Measurements from ENCODE around the gene AFP. TPM values are rescaled to one million over a fixed set of nuclear protein-coding genes. Genes with fewer than 3 reads are reported as not detected.

Gene AFP
- total RNA-seq, 2 experiments from 2014 or later = not detected

GRCh38 chr4:73448448-73449203, 12.6 kb downstream of the AFP start:
- DNase-seq = no peak
- Mint-ChIP-seq H3K27ac (no peak overlapping the region), H3K9me3 (no peaks in the 10 kb centered on the region), H3K27me3 (peaks cover 5% of the 10 kb centered on the region), H3K4me1 (no peaks in the 10 kb centered on the region), H3K36me3 (ENCODE audit: low read depth) (no peaks in the 10 kb centered on the region), H3K4me3 (no peak overlapping the region)
- ChIA-PET POLR2A (no interaction called here), CTCF (no interaction called here)

DNA sequence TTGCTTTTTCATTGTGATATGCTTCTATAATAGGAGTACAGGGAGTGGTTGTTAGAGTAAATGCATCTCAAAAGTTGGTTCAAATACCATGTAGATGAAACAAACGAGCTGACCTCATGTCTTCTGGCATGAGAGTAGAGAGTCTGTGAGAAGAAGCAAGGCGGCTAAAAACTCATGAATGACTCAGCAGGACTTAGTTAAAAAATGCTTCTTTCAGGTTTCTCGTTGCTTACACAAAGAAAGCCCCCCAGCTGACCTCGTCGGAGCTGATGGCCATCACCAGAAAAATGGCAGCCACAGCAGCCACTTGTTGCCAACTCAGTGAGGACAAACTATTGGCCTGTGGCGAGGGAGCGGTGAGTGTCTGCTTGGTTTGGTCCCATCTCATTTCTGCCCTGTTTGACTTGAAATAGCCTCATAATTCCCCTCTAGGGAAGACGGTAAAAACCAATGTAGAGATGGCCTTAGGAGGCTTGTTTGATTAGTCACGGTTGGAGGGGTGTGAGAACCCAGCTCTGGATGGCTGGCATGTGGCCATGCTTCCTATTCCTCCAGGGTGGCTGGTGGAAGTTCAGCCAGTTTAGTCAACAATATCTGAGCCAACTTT, 14.5 kb downstream of the AFP start:
- H3K4me3 Mint-ChIP-seq = no peak overlapping the region
- H3K4me1 Mint-ChIP-seq = no peaks in the 10 kb centered on the region
- no peaks in the 10 kb centered on the region for H3K9me3 Mint-ChIP-seq
- DNase-seq = no peak
- H3K27me3 Mint-ChIP-seq = peaks cover 5% of the 10 kb centered on the region
- no peak overlapping the region for H3K27ac Mint-ChIP-seq
- CTCF ChIA-PET = no interaction called here
- H3K36me3 Mint-ChIP-seq (ENCODE audit: low read depth) = no peaks in the 10 kb centered on the region
- POLR2A ChIA-PET = no interaction called here

DNA sequence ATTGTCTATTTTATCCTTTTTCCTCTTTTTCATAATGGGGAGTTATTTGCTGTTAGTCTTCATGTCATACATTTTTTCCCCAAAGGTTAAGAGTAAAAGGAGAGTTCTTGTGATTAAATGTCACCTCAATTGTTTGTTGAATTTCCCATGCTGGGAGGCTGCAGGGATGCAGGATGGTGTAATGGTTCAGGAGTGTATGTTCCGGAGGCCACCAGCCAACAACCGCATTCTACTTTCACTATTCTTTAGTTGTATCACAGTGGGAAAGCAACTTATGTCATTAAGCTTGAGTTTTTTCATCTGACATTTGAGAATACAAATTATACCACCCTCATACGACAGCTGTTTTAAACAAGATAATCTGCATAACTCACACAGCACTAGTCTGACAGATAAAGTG, 15.4 kb downstream of the AFP start:
- Mint-ChIP-seq H3K4me1 (no peaks in the 10 kb centered on the region), H3K36me3 (ENCODE audit: low read depth) (no peaks in the 10 kb centered on the region), H3K27me3 (peaks cover 5% of the 10 kb centered on the region), H3K9me3 (no peaks in the 10 kb centered on the region), H3K27ac (no peak overlapping the region), H3K4me3 (no peak overlapping the region)
- ChIA-PET CTCF (no interaction called here), POLR2A (no interaction called here)
- DNase-seq = no peak

DNA sequence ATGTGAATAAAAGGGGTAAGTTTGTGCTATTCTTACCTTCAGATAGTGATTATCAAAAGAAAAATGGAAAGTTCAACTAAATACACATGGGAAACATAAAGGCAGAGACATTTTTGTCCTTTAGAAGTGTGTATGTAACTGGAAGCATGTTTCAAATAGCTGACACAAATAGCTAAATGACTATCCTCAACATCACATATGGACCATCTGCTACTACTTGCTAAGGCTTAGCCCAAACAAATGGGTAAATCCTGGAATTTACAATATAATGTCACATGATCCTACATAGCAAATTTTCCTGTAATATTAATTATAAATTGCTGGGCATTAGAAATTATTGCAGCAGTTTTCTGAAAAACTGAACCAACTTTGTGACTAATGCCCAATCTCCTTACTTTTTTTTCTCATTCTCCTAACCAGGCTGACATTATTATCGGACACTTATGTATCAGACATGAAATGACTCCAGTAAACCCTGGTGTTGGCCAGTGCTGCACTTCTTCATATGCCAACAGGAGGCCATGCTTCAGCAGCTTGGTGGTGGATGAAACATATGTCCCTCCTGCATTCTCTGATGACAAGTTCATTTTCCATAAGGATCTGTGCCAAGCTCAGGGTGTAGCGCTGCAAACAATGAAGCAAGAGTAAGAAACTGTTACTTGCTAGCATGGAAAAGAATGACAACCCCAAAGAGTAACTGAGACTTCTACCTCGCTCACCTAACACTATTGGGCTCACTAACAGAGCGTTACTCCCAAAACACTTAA, 16.1 kb downstream of the AFP start:
- CTCF ChIA-PET = no interaction called here
- Mint-ChIP-seq H3K36me3 (ENCODE audit: low read depth) (no peaks in the 10 kb centered on the region), H3K4me3 (no peak overlapping the region), H3K27me3 (peaks cover 5% of the 10 kb centered on the region), H3K4me1 (no peaks in the 10 kb centered on the region), H3K27ac (no peak overlapping the region), H3K9me3 (no peaks in the 10 kb centered on the region)
- POLR2A ChIA-PET = no interaction called here
- DNase-seq = no peak

- Mint-ChIP-seq H3K27me3 (peaks cover 2% of the 10 kb centered on the region), H3K9me3 (no peaks in the 10 kb centered on the region), H3K4me1 (no peaks in the 10 kb centered on the region), H3K4me3 (no peak overlapping the region), H3K36me3 (ENCODE audit: low read depth) (no peaks in the 10 kb centered on the region), H3K27ac (no peak overlapping the region)
- ChIA-PET CTCF (no interaction called here), POLR2A (no interaction called here)
- DNase-seq = no peak
These were observed 17.1 kb downstream of the AFP start for GRCh38 chr4:73452953-73453700.

- H3K4me3 Mint-ChIP-seq = no peak overlapping the region
- no peak for DNase-seq
- no peak overlapping the region for H3K27ac Mint-ChIP-seq
- H3K27me3 Mint-ChIP-seq = peaks cover 2% of the 10 kb centered on the region
- POLR2A ChIA-PET = no interaction called here
- CTCF ChIA-PET = no interaction called here
- no peaks in the 10 kb centered on the region for H3K36me3 Mint-ChIP-seq (ENCODE audit: low read depth)
- no peaks in the 10 kb centered on the region for H3K4me1 Mint-ChIP-seq
- H3K9me3 Mint-ChIP-seq = no peaks in the 10 kb centered on the region
These were observed 17.6 kb downstream of the AFP start for GRCh38 chr4:73453701-73454005.

- POLR2A ChIA-PET = no interaction called here
- Mint-ChIP-seq H3K9me3 (no peaks in the 10 kb centered on the region), H3K4me1 (no peaks in the 10 kb centered on the region), H3K27ac (no peak overlapping the region), H3K4me3 (no peak overlapping the region), H3K27me3 (no peaks in the 10 kb centered on the region), H3K36me3 (ENCODE audit: low read depth) (no peaks in the 10 kb centered on the region)
- DNase-seq = no peak
- CTCF ChIA-PET = no interaction called here
These were observed 18.9 kb downstream of the AFP start for GRCh38 chr4:73454920-73455319.

- ChIA-PET POLR2A (no interaction called here), CTCF (interaction anchor here (1.2 kb wide), 1 partner anchor 10 kb away, joined by 5 read pairs; no protein-coding TSS in a partner anchor)
These were observed 20.4 kb downstream of the AFP start for GRCh38 chr4:73456177-73457022.

DNA sequence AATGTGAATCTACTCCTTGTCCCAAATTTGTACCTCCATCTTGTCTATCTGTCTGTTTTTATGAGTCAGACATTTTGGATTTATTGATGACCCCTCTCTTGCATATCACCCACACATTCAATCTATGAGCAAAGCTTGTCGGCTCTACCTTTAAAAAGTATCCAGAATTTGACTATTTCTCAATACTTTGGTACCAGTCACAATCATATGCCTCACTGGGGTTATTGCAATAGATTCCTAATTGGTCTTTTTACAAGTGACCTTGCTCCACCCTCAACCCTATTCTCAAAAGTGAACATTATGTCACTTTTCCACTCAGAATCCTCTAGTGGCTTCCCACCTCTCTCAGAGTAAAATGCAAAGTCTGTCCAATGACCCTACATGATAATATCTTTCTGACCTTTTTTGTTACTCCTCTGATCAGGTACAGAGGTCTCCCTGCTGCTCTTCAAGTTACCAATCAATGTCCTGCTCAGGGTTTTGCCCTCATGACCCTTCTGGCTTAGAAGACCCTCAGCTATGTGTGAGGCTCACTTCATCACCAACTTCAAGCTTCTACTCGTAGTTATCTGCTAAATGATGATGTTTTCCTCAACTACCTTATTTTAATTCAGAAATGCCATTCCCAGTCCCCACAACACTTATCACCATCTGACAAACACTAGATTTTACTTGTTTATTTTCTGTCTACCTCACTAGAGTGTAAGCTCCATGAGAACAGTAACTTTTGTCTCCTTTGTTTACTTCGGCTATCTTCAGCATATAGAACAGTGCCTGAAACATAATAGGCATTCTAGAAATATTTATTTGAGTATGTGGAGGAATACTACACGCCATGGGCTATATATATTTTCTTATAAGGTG, 22.4 kb downstream of the AFP start:
- Mint-ChIP-seq H3K4me3 (no peak overlapping the region), H3K36me3 (ENCODE audit: low read depth) (no peaks in the 10 kb centered on the region), H3K4me1 (no peaks in the 10 kb centered on the region), H3K27ac (no peak overlapping the region), H3K9me3 (no peaks in the 10 kb centered on the region), H3K27me3 (no peaks in the 10 kb centered on the region)
- ChIA-PET POLR2A (no interaction called here), CTCF (interaction anchor here (1.0 kb wide), 1 partner anchor 12 kb away, joined by 3 read pairs; no protein-coding TSS in a partner anchor)
- no peak for DNase-seq

More at GRCh38 chr4:73456177-73457022, 20.4 kb downstream of the AFP start:
- no peaks in the 10 kb centered on the region for H3K27me3 Mint-ChIP-seq
- H3K36me3 Mint-ChIP-seq (ENCODE audit: low read depth) = no peaks in the 10 kb centered on the region
- no peak for DNase-seq
- no peaks in the 10 kb centered on the region for H3K9me3 Mint-ChIP-seq
- no peak overlapping the region for H3K4me3 Mint-ChIP-seq
- H3K4me1 Mint-ChIP-seq = no peaks in the 10 kb centered on the region
- no peak overlapping the region for H3K27ac Mint-ChIP-seq

DNA sequence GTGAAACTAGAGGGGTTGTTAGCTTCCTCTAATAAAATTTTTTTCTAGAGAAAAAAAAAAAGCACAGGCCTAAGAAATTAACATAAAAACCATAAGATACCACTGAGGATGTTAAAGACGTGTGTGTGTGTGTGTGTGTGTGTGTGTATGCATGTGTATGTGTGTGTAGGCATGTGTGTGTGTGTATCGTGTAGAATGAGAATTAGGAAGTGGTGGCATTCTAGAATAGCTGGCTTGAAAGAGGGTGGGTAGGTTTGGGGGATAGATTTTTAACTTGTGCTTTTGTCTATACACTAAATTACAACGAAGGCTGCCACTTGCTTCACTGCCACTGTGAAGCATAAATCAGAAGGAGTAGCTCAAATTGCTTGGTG, 23.0 kb downstream of the AFP start:
- Mint-ChIP-seq H3K27ac (no peak overlapping the region), H3K36me3 (ENCODE audit: low read depth) (no peaks in the 10 kb centered on the region), H3K4me1 (no peaks in the 10 kb centered on the region), H3K27me3 (no peaks in the 10 kb centered on the region), H3K9me3 (no peaks in the 10 kb centered on the region), H3K4me3 (no peak overlapping the region)
- no peak for DNase-seq
- ChIA-PET POLR2A (no interaction called here), CTCF (interaction anchor here (1.0 kb wide), 1 partner anchor 12 kb away, joined by 3 read pairs; no protein-coding TSS in a partner anchor)

GRCh38 chr4:73460913-73461522, 25.0 kb downstream of the AFP start:
- H3K4me3 Mint-ChIP-seq = no peak overlapping the region
- no peaks in the 10 kb centered on the region for H3K36me3 Mint-ChIP-seq (ENCODE audit: low read depth)
- no peaks in the 10 kb centered on the region for H3K4me1 Mint-ChIP-seq
- no peaks in the 10 kb centered on the region for H3K9me3 Mint-ChIP-seq
- DNase-seq = no peak
- CTCF ChIA-PET = no interaction called here
- POLR2A ChIA-PET = no interaction called here
- no peak overlapping the region for H3K27ac Mint-ChIP-seq
- H3K27me3 Mint-ChIP-seq = peaks cover 2% of the 10 kb centered on the region

- Mint-ChIP-seq H3K9me3 (no peaks in the 10 kb centered on the region), H3K27ac (no peak overlapping the region), H3K4me3 (no peak overlapping the region), H3K27me3 (peaks cover 2% of the 10 kb centered on the region), H3K36me3 (ENCODE audit: low read depth) (no peaks in the 10 kb centered on the region), H3K4me1 (no peaks in the 10 kb centered on the region)
- DNase-seq = no peak
- ChIA-PET CTCF (interaction anchor here (1.6 kb wide), 1 partner anchor 22 kb away, joined by 4 read pairs; no protein-coding TSS in a partner anchor), POLR2A (no interaction called here)
These were observed 32.1 kb downstream of the AFP start for GRCh38 chr4:73468170-73468569.
